Measurements from ENCODE around the gene MYBPC1. TPM values are rescaled to one million over a fixed set of nuclear protein-coding genes. Genes with fewer than 3 reads are reported as not detected.
A peak's percentile ranks its signal among the peaks of the same experiment; 100 is the strongest.

The MYBPC1 gene
- total and polyA plus RNA-seq, 4 donors, result 0.06 to 0.07 TPM; not detected in 2

DNA sequence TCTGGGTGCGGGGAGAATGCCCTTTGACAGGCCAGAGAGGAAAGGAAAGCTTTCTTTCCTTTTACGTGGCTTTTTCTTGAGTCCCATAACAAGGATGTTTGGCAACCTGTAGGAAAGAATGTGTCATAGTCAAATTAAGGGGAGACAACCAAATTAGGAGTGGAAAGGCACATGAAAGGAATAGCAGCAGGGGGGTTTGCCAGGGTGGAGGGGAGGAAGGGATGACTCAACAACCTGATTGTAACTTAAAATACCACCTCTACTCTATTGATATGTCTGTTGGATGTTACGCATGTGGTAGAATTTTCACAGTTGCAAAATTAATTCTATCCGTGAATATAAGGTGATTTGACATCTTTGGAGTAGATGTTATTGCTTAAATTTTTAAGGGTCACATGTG lies 28.5 kb upstream of the MYBPC1 start:
- no peaks in the 10 kb centered on the region for H3K36me3 ChIP-seq (ENCODE audit: control insufficient read depth in 4 of 4, insufficient read depth in 4 of 4, low read length in 4 of 4)
- H3K4me3 ChIP-seq, result no peak overlapping the region
- peaks cover 0 to 2% (median 0%) of the 10 kb centered on the region in 4 donors for H3K9me3 ChIP-seq (ENCODE audit: control insufficient read depth in 4 of 4, insufficient read depth in 3 of 4, low read length in 3 of 4)
- no peak overlapping the region for H3K9ac ChIP-seq (ENCODE audit: insufficient read depth in 1 of 2, low read length in 2 of 2)
- ATAC-seq (ENCODE audit: insufficient read depth, low FRiP score) (no peak), DNase-seq (no peak)
- peaks cover 0 to 5% (median 0%) of the 10 kb centered on the region in 5 donors for H3K4me1 ChIP-seq (ENCODE audit: control insufficient read depth in 5 of 5, insufficient read depth in 5 of 5, low read length in 5 of 5)
- H3K27me3 ChIP-seq (ENCODE audit: control insufficient read depth in 3 of 3, insufficient read depth in 3 of 3, low read length in 2 of 3), result no peaks in the 10 kb centered on the region
- TF ChIP-seq, protein P1, sequence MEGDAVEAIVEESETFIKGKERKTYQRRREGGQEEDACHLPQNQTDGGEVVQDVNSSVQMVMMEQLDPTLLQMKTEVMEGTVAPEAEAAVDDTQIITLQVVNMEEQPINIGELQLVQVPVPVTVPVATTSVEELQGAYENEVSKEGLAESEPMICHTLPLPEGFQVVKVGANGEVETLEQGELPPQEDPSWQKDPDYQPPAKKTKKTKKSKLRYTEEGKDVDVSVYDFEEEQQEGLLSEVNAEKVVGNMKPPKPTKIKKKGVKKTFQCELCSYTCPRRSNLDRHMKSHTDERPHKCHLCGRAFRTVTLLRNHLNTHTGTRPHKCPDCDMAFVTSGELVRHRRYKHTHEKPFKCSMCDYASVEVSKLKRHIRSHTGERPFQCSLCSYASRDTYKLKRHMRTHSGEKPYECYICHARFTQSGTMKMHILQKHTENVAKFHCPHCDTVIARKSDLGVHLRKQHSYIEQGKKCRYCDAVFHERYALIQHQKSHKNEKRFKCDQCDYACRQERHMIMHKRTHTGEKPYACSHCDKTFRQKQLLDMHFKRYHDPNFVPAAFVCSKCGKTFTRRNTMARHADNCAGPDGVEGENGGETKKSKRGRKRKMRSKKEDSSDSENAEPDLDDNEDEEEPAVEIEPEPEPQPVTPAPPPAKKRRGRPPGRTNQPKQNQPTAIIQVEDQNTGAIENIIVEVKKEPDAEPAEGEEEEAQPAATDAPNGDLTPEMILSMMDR (IDR thresholded peaks at IDR 0.05; ENCODE audit: control extremely low read depth, extremely low read depth), result no peak
- H3K27ac ChIP-seq (ENCODE audit: low read depth in 1 of 2, low read length in 1 of 2), result no peak overlapping the region
- WGBS, 2 donors, result 49% methylated on average over 4 of the region's 4 CpGs

DNA sequence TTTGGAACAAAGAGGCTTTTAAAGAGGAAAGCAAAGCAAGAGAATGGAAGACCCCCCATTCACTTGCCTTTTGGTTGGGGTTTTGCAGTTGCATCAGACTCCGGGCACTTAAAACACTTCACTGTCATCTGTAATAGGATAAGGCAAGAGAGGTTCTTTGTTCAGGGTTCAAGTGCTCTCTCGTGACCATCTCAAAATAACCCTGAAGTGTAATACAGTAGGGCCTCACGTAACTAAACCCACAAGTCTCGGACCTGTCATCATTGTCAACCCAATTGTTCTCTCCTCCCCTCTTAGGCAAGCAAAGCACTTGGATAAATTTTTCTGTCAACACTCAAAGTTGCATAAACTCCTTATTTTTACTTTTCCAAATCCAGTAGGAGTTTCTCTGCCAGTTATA lies 26.9 kb upstream of the MYBPC1 start:
- Histone ChIP-seq H3K9ac (ENCODE audit: insufficient read depth in 1 of 2, low read length in 2 of 2) (no peak overlapping the region), H3K36me3 (ENCODE audit: control insufficient read depth in 4 of 4, insufficient read depth in 4 of 4, low read length in 4 of 4) (no peaks in the 10 kb centered on the region), H3K4me3 (no peak overlapping the region), H3K27me3 (ENCODE audit: control insufficient read depth in 3 of 3, insufficient read depth in 3 of 3, low read length in 2 of 3) (no peaks in the 10 kb centered on the region), H3K9me3 (ENCODE audit: control insufficient read depth in 4 of 4, insufficient read depth in 3 of 4, low read length in 3 of 4) (no peaks in the 10 kb centered on the region), H3K4me1 (ENCODE audit: control insufficient read depth in 5 of 5, insufficient read depth in 5 of 5, low read length in 5 of 5) (peaks cover 0 to 5% (median 0%) of the 10 kb centered on the region in 5 donors), H3K27ac (ENCODE audit: low read depth in 1 of 2, low read length in 1 of 2) (no peak overlapping the region)
- ATAC-seq (ENCODE audit: insufficient read depth, low FRiP score) (no peak), DNase-seq (peak in 1 of 3 donors; percentile 30)
- 61 to 86% methylated on average over 4 of the region's 4 CpGs for WGBS, 2 donors
- TF ChIP-seq, protein P1 (IDR thresholded peaks at IDR 0.05; ENCODE audit: control extremely low read depth, extremely low read depth), result no peak

DNA sequence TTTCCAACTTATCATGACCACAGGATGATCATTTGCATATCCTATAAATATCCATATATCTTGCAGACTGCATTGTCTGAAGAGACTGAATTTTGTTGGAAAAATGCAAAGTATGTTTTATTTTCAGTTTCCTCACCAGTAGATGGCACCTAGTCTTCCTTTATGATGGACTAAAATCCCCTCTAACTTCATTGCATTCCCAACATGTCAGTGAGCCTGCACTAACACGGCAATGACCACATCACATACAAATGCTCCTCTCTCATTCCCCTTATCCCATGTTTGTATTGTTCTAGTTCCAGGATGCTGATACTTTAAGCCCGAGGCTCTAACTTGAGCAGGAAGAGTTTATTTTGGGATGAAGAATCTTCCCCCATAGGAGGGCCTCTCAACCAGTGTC lies 24.7 kb upstream of the MYBPC1 start:
- H3K9me3 ChIP-seq (ENCODE audit: control insufficient read depth in 4 of 4, insufficient read depth in 3 of 4, low read length in 3 of 4), result no peaks in the 10 kb centered on the region
- H3K4me3 ChIP-seq, result no peak overlapping the region
- H3K4me1 ChIP-seq (ENCODE audit: control insufficient read depth in 5 of 5, insufficient read depth in 5 of 5, low read length in 5 of 5), result peaks cover 0 to 5% (median 0%) of the 10 kb centered on the region in 5 donors
- H3K9ac ChIP-seq (ENCODE audit: insufficient read depth in 1 of 2, low read length in 2 of 2), result no peak overlapping the region
- TF ChIP-seq, protein P1 (IDR thresholded peaks at IDR 0.05; ENCODE audit: control extremely low read depth, extremely low read depth), result no peak
- ATAC-seq (ENCODE audit: insufficient read depth, low FRiP score) (no peak), DNase-seq (peak; percentile 29 to 72 (median 69))
- no peak overlapping the region for H3K27ac ChIP-seq (ENCODE audit: low read depth in 1 of 2, low read length in 1 of 2)
- H3K36me3 ChIP-seq (ENCODE audit: control insufficient read depth in 4 of 4, insufficient read depth in 4 of 4, low read length in 4 of 4), result no peaks in the 10 kb centered on the region
- 3 to 5% methylated on average over 2 of the region's 2 CpGs for WGBS, 2 donors
- no peaks in the 10 kb centered on the region for H3K27me3 ChIP-seq (ENCODE audit: control insufficient read depth in 3 of 3, insufficient read depth in 3 of 3, low read length in 2 of 3)

DNA sequence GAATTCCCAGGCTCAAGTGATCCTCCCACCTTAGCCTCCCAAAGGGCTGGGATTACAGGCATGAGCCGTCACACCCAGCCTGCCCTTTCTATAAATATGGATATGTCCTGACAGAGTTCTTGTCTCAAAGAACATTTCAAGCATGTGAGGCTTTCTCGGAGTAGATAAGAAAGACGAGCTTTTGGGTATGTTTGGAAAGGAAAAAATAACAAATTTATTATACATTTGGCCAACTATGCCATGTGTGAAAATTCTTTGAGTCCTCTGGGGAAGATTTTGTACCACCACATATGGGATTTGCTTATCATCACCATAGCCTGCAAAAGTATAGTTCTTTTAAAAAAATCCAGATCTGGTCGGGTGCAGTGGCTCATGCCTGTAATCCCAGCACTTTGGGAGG lies 23.7 kb upstream of the MYBPC1 start:
- Histone ChIP-seq H3K27ac (ENCODE audit: low read depth in 1 of 2, low read length in 1 of 2) (no peak overlapping the region), H3K4me1 (ENCODE audit: control insufficient read depth in 5 of 5, insufficient read depth in 5 of 5, low read length in 5 of 5) (peaks cover 0 to 5% (median 0%) of the 10 kb centered on the region in 5 donors), H3K9me3 (ENCODE audit: control insufficient read depth in 4 of 4, insufficient read depth in 3 of 4, low read length in 3 of 4) (no peaks in the 10 kb centered on the region), H3K4me3 (no peak overlapping the region), H3K27me3 (ENCODE audit: control insufficient read depth in 3 of 3, insufficient read depth in 3 of 3, low read length in 2 of 3) (no peaks in the 10 kb centered on the region), H3K36me3 (ENCODE audit: control insufficient read depth in 4 of 4, insufficient read depth in 4 of 4, low read length in 4 of 4) (no peaks in the 10 kb centered on the region), H3K9ac (ENCODE audit: insufficient read depth in 1 of 2, low read length in 2 of 2) (no peak overlapping the region)
- no peak for DNase-seq
- no peak for ATAC-seq (ENCODE audit: insufficient read depth, low FRiP score)
- TF ChIP-seq, protein P1 (IDR thresholded peaks at IDR 0.05; ENCODE audit: control extremely low read depth, extremely low read depth), result no peak
- WGBS, 2 donors, result 68 to 77% methylated on average over 4 of the region's 4 CpGs

All from lung (tissue), 12 donors.